HCT116 (cell line): ENCODE data around the gene RAB40C.

ENCODE experiments used
- EZH2phosphoT487 ChIP-seq: fragments of 200-600 bp; IDR thresholded peaks from 2 replicates; pipeline ENCODE4 v1.6.1; 2018; ENCODE audit warnings: antibody characterized with exemption, borderline replicate concordance
- POLR2A ChIP-seq: IDR thresholded peaks from 2 replicates; pipeline ENCODE4 v1.7.0; 2011; ENCODE audit warnings: borderline replicate concordance; ENCODE audit not compliant: insufficient read depth, insufficient read length; ENCODE audit errors: extremely low read depth

DNA sequence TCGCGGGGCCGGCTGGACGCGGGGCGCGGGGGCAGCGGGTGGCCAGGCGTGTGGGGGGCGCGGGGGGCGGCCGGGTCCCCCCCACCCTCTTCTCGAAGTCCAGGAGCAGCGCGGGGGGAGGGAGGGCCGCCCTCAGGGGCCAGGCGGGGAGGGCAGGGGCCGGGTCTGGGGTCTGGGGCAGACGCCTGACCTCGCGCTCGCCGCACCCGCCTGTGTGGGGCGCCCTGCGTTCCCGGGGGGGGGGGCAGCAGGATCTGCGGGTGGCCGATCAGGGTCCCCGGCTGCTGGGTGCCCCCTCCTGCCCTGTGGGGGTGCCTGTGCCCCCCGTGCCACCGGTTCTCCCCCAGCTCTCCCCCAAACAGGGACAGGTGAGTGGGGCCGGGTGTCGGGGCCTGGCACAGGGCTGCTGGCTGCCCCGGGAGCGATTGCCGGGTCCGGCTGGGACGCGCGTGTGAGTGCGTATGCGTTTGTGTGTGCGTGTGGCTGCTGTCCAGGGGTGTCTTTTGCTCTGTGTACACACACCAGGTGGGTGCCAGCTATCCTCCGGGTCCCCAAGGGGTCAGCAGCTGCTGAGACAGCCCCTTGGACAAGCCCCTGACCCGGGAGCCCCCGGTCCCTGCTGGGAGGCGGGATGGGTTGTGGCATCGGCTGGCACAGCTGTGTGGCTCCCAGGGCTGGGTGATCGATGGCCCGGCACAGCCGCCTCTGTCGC, 29.0 kb upstream of the RAB40C start:
- TF ChIP-seq POLR2A (no peak), EZH2phosphoT487 (no peak)
